DMS79 (cell line): ENCODE measurements around the gene MED1.
"Not testable (repeated sequence)": the region's sequence is repeated elsewhere in the genome, so short reads cannot be mapped to it uniquely, and the experiment has no call there.

ENCODE experiments used
- DNase-seq: peaks from one replicate; lab custom pipeline; 2025; lab: John Stamatoyannopoulos, UW

Gene MED1, protein sequence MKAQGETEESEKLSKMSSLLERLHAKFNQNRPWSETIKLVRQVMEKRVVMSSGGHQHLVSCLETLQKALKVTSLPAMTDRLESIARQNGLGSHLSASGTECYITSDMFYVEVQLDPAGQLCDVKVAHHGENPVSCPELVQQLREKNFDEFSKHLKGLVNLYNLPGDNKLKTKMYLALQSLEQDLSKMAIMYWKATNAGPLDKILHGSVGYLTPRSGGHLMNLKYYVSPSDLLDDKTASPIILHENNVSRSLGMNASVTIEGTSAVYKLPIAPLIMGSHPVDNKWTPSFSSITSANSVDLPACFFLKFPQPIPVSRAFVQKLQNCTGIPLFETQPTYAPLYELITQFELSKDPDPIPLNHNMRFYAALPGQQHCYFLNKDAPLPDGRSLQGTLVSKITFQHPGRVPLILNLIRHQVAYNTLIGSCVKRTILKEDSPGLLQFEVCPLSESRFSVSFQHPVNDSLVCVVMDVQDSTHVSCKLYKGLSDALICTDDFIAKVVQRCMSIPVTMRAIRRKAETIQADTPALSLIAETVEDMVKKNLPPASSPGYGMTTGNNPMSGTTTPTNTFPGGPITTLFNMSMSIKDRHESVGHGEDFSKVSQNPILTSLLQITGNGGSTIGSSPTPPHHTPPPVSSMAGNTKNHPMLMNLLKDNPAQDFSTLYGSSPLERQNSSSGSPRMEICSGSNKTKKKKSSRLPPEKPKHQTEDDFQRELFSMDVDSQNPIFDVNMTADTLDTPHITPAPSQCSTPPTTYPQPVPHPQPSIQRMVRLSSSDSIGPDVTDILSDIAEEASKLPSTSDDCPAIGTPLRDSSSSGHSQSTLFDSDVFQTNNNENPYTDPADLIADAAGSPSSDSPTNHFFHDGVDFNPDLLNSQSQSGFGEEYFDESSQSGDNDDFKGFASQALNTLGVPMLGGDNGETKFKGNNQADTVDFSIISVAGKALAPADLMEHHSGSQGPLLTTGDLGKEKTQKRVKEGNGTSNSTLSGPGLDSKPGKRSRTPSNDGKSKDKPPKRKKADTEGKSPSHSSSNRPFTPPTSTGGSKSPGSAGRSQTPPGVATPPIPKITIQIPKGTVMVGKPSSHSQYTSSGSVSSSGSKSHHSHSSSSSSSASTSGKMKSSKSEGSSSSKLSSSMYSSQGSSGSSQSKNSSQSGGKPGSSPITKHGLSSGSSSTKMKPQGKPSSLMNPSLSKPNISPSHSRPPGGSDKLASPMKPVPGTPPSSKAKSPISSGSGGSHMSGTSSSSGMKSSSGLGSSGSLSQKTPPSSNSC (N-terminal part only)

DNA sequence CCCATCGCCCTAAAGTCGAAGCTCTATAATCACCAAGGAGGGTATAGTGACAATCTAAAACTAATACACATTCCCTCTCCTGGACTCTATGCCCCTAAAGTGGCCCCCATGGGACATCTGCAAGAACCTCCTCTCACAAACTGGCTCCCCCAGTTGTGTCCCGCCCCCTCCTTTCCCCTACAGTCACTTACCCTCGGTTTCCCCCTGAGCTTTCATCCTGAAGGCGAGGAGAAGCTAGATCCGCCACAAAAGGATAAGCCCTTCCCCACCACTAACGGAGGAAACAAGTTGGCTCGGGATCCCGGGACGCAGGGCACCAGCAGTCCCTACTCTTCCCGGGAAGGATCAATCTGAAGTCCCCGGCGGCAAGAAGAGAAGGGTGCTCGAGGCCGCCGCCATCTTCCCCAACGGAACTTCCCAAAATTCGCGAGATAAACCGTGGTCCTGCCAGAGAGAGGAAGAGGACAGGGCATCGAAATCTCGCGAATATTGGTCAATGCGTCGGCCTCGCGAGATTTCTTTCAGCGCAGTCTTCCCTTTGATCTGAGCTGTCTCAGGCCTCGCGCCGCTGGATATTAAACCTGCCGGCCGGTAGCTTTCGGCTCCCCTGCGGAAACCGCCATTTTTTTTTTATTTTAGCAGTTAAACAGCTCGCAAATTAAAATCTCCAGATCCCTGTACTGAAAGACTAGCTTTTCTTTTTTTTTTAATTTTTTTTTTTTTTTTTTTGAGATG lies at the start of gene MED1:
TSS of gene MED1 (minus strand) at position 417 of the 735 bp plus-strand sequence. CDS start at position 216, 201 bp downstream.
- DNase-seq = peak; percentile 97

- DNase-seq = not testable (repeated sequence)
Observed at GRCh38 chr17:39496921-39497320, 45.9 kb upstream of the MED1 start.

DNA sequence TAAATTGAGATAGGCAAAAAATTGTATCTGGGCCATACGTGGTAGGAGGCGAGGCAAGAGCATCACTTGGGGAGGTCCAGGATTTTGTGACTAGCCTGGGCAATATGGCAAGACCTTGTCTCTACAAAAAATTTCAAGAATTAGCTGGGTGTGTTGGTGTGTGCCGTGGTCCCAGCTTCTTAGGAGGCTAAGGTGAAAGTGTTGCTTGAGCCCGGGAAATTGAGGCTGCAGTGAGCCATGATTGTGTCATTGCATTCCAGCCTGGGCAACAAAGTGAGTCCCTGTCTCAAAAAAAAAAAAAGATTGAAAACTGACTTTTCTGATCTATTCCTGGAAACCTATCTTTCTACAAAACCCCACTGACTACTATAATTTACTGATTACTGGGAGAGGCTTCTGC lies 36.9 kb upstream of the MED1 start:
- DNase-seq = no peak

GRCh38 chr17:39487490-39487889 lies 36.4 kb upstream of the MED1 start:
- DNase-seq = not testable (repeated sequence)

DNA sequence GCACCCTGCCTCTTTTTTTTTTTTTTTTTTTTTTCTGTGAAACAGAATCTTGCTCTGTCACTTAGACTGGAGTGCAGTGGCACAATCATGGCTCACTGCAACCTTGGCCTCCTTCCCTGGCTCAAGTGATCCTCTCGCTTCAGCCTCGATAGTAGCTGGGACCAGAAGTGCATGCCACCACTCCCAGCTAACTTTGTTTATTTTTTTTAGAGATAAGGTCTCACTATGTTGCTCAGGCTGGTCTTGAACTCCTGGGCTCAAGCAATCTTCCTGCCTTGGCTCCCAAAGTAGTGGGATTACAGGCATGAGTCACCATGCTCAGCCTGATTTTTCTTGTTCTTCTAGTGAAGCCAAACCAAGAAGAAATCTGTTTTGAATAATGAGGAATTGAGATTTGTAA lies 35.2 kb upstream of the MED1 start:
- no peak for DNase-seq

- DNase-seq = no peak
Observed at GRCh38 chr17:39485555-39485954, 34.5 kb upstream of the MED1 start.

DNA sequence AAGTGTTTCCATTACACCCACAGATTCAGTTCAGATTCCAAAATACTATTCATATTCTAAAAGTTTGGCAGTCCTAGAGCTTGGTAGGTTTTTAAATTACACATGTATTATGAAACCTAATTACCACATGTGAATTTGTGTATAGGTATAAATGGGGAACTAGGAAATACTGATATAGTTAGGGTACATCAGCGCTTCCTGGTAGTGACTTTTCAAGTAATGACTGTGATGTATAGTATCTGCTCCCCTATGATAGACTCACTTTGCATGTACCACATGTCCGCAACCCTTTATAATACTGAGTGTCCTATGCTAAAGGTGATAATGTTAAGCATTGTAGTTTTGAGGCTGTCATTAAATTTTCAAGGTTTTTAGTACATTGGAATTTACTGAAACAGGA lies 33.1 kb upstream of the MED1 start:
- no peak for DNase-seq

DNA sequence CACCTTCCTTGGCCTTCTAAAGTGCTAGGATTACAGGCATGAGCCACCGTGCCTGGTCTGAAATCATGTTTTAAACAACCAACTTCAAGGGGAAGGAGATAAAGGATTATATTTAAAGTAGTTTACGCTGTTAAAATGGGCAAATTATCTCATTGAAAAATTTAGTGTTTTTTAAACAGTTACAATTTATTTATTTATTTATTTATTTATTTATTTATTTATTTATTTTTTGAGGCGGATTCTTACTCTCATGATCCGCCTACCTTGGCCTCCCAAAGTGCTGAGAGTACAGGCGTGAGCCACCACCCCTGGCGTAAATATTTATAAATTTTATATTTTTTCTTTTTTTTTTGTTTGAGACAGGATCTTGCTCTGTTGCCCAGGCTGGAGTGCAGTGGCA lies 32.4 kb upstream of the MED1 start:
- DNase-seq = no peak

GRCh38 chr17:39479631-39480030 lies 28.6 kb upstream of the MED1 start:
- not testable (repeated sequence) for DNase-seq

GRCh38 chr17:39473310-39473709 lies 22.2 kb upstream of the MED1 start:
- DNase-seq = no peak

DNA sequence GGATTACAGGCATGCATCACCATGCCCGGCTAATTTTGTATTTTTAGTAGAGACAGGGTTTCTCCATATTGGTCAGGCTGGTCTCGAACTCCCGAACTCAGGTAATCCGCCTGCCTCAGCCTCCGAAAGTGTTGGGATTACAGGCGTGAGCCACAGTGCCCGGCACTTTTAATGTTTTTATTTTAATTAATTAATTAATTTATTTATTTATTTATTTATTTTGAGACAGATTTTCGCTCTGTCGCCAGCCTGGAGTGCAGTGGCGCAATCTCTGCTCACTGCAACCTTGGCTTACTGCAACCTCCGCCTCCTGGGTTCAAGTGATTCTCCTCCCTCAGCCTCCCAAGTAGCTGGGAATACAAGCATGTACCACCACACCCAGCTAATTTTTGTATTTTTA lies 17.5 kb upstream of the MED1 start:
- not testable (repeated sequence) for DNase-seq

DNA sequence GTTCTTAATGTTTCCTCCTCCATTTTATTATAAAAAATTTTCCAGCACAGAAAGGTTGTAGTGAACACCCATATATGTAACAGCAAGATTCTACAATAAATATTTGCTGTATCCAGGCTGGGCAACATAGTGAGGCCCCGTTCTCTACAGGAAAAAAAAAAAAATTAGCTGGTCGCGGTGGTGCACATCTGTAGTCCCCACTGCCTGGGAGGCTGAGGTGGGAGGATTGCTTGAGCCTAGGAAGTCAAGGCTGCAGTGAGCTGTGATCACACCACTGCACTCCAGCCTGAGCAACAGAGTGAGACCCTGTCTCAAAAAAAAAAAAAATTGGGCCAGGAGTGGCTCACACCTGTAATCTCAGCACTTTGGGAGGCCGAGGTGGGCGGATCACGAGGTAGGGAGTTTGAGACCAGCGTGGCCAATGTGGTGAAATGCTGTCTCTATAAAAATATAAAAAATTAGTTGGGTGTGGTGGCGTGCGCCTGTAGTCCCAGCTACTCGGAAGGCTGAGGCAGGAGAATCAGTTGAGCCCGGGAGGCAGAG lies 13.6 kb upstream of the MED1 start:
- DNase-seq = not testable (repeated sequence)

DNA sequence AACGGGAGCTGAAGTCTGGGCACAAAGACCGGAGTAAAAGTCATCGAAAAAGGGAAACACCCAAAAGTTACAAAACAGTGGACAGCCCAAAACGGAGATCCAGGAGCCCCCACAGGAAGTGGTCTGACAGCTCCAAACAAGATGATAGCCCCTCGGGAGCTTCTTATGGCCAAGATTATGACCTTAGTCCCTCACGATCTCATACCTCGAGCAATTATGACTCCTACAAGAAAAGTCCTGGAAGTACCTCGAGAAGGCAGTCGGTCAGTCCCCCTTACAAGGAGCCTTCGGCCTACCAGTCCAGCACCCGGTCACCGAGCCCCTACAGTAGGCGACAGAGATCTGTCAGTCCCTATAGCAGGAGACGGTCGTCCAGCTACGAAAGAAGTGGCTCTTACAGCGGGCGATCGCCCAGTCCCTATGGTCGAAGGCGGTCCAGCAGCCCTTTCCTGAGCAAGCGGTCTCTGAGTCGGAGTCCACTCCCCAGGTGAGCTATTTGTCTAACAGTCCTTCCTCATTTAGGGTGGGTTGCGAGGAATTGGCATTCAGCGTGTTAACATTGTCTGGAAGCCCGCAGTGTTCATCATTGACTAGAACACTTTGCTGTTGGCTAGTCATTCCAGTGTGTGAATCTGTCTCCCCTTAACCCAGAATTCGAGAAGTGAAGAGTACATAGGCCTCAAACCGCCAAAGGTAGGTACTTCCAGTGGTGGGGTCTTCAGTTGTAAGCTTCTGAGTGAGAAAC lies 11.7 kb upstream of the MED1 start:
- no peak for DNase-seq

DNA sequence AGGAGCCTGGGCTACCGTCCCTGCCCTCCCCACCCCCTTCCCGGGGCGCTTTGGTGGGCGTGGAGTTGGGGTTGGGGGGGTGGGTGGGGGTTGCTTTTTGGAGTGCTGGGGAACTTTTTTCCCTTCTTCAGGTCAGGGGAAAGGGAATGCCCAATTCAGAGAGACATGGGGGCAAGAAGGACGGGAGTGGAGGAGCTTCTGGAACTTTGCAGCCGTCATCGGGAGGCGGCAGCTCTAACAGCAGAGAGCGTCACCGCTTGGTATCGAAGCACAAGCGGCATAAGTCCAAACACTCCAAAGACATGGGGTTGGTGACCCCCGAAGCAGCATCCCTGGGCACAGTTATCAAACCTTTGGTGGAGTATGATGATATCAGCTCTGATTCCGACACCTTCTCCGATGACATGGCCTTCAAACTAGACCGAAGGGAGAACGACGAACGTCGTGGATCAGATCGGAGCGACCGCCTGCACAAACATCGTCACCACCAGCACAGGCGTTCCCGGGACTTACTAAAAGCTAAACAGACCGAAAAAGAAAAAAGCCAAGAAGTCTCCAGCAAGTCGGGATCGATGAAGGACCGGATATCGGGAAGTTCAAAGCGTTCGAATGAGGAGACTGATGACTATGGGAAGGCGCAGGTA lies 11.0 kb upstream of the MED1 start:
- no peak for DNase-seq

GRCh38 chr17:39461113-39461925 lies 10.3 kb upstream of the MED1 start, which contains the start of gene CDK12:
Gene CDK12 (plus strand): TSS chr17:39461486. CDS start chr17:39462072, 586 bp downstream.
- peak; percentile 98 for DNase-seq

- no peak for DNase-seq
Observed at GRCh38 chr17:39455919-39456318, 4.9 kb upstream of the MED1 start.

DNA sequence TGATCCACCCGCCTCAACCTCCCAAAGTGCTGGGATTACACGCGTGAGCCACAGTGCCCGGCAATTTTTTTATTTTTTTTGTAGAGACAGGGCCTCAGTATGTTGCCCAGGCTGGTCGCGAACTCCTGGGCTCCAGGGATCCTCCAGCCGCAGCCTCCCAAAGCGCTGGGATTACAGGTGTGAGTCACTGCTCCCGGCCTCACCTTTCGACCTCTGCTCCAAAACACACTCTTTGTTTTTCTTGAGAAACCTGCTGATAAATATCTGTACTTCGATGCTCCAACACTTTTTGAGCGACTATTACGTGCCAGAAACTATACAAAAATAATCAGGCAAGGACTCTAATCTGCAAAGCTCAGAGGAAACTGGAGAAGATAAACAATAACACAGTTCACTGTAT lies 1.0 kb downstream of the MED1 start:
- DNase-seq = no peak

- DNase-seq = no peak
Observed at GRCh38 chr17:39447561-39447960, 3.5 kb downstream of the MED1 start.

DNA sequence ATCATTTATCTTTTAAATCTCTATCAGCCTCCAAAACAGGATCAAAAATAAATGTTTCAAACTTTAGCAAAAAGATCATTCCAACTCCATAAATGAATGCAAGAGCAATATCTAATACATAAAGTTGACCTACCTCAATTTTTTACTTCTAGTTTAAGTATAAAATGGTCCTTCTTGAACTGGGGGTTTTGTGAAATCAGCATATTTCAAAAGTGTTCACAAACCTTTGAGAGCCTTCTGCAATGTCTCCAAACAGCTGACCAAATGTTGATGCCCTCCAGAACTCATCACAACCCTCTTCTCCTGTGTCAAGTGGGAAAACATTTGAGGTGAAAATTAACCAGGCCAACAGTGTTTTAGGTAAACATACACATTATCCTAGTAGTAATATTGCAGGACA lies 7.7 kb downstream of the MED1 start:
- no peak for DNase-seq
